Neuronal stem cell (in vitro differentiated cells): ENCODE measurements around the gene CDH12.

Experiments
- DNase-seq: peaks from one replicate; pipeline ENCODE4 v3.0.0-alpha.2; 2013; ENCODE audit warnings: low spot score
- H2AFZ ChIP-seq: one replicate; pipeline ENCODE4 v1.6.1; 2013; ENCODE audit warnings: mild to moderate bottlenecking, low read length, inconsistent platforms
- H2AK5ac ChIP-seq: 2 replicates; pipeline ENCODE4 v1.6.1; 2013; ENCODE audit warnings: low read depth, mild to moderate bottlenecking, inconsistent platforms, low read length, moderate library complexity, mixed read lengths
- H2BK120ac ChIP-seq: 2 replicates; pipeline ENCODE4 v1.6.1; 2013; ENCODE audit warnings: low read depth, mild to moderate bottlenecking, inconsistent platforms, low read length, moderate library complexity, mixed read lengths
- H2BK12ac ChIP-seq: one replicate; pipeline ENCODE4 v1.6.1; 2013; ENCODE audit warnings: low read length, inconsistent platforms
- H2BK15ac ChIP-seq: 2 replicates; pipeline ENCODE4 v1.6.1; 2013; ENCODE audit warnings: mild to moderate bottlenecking, low read length, inconsistent platforms, mixed read lengths
- H2BK5ac ChIP-seq: one replicate; pipeline ENCODE4 v1.6.1; 2013; ENCODE audit warnings: inconsistent platforms, mild to moderate bottlenecking, low read length, moderate library complexity
- H3K14ac ChIP-seq: one replicate; pipeline ENCODE4 v1.6.1; 2013; ENCODE audit warnings: low read length, inconsistent platforms
- H3K18ac ChIP-seq: 2 replicates; pipeline ENCODE4 v1.6.1; 2013; ENCODE audit warnings: low read length, inconsistent platforms
- H3K23ac ChIP-seq: 2 replicates; pipeline ENCODE4 v1.6.1; 2013; ENCODE audit warnings: low read depth, mild to moderate bottlenecking, mixed read lengths, low read length, inconsistent platforms; ENCODE audit not compliant: poor library complexity
- H3K27ac ChIP-seq: replicated peaks from 3 replicates; pipeline ENCODE4 v1.5.1; 2013; ENCODE audit warnings: low read length, inconsistent platforms
- H3K27me3 ChIP-seq, 3 experiments: 2 replicates each; pipeline ENCODE4 v1.6.1; 2013; ENCODE audit warnings: low read length in 3 of 3, mild to moderate bottlenecking in 2 of 3, inconsistent platforms in 1 of 3, low read depth in 1 of 3, mixed read lengths in 1 of 3, moderate library complexity in 1 of 3; ENCODE audit not compliant: control insufficient read depth in 3 of 3, insufficient read depth in 3 of 3
- H3K36me3 ChIP-seq, 2 donors: replicated peaks in 1 of 2; 2 replicates each; pipeline ENCODE4 v1.6.1; 2013; ENCODE audit warnings: low read length in 2 of 2; ENCODE audit not compliant: control insufficient read depth in 2 of 2, insufficient read depth in 2 of 2
- H3K4ac ChIP-seq: 2 replicates; pipeline ENCODE4 v1.6.1; 2013; ENCODE audit warnings: inconsistent platforms, mild to moderate bottlenecking, low read length, moderate library complexity
- H3K4me1 ChIP-seq, 2 donors: 1 replicate in 1 of 2; 2 replicates in 1 of 2; pipeline ENCODE4 v1.6.1; 2013; ENCODE audit warnings: low read length in 2 of 2, low read depth in 1 of 2; ENCODE audit not compliant: control insufficient read depth in 2 of 2, insufficient read depth in 1 of 2
- H3K4me2 ChIP-seq: one replicate; pipeline ENCODE4 v1.6.1; 2013; ENCODE audit warnings: mild to moderate bottlenecking, low read length, inconsistent platforms; ENCODE audit not compliant: insufficient read depth, poor library complexity, severe bottlenecking
- H3K4me3 ChIP-seq, 2 donors: 2 replicates each; pipeline ENCODE4 v1.5.1; 2013; ENCODE audit warnings: low read length in 2 of 2, mild to moderate bottlenecking in 2 of 2, inconsistent platforms in 1 of 2, moderate library complexity in 1 of 2
- H3K79me1 ChIP-seq: one replicate; pipeline ENCODE4 v1.6.1; 2013; ENCODE audit warnings: low read depth, mild to moderate bottlenecking, inconsistent platforms, low read length, moderate library complexity
- H3K9ac ChIP-seq: one replicate; pipeline ENCODE4 v1.6.1; 2013; ENCODE audit warnings: mild to moderate bottlenecking, low read depth, low read length, inconsistent platforms; ENCODE audit not compliant: poor library complexity
- H3K9me3 ChIP-seq, 2 donors: replicated peaks in 1 of 2; 2 replicates each; pipeline versions ENCODE3 to v1.6.1; 2013; ENCODE audit warnings: low read length in 2 of 2, mild to moderate bottlenecking in 2 of 2, inconsistent platforms in 1 of 2, low read depth in 1 of 2, mixed read lengths in 1 of 2, moderate library complexity in 1 of 2; ENCODE audit not compliant: control insufficient read depth in 2 of 2, insufficient read depth in 1 of 2
- H4K8ac ChIP-seq: one replicate; pipeline ENCODE4 v1.6.1; 2013; ENCODE audit warnings: low read depth, mild to moderate bottlenecking, inconsistent platforms, low read length, moderate library complexity
- H4K91ac ChIP-seq: one replicate; pipeline ENCODE4 v1.6.1; 2013; ENCODE audit warnings: low read length, low read depth, mild to moderate bottlenecking, inconsistent platforms; ENCODE audit not compliant: poor library complexity
- WGBS, 2 donors: extraction: QIAGEN DNeasy Blood & Tissue Kit; methylation state at CpG; one replicate each; pipeline ENCODE4 v1.1.7; 2013; ENCODE audit warnings: missing lambda C conversion rate in 2 of 2, mixed read lengths in 1 of 2; ENCODE audit not compliant: insufficient read length in 2 of 2, insufficient replicate concordance in 1 of 2; ENCODE audit errors: extremely low coverage in 2 of 2; 5-methylcytosine and 5-hydroxymethylcytosine counted together

CDH12 gene

GRCh38 chr5:21918451-21918850 lies 934.7 kb downstream of the CDH12 start:
- no peak overlapping the region for H3K18ac ChIP-seq
- H2BK12ac ChIP-seq = no peak overlapping the region
- no peak overlapping the region for H3K14ac ChIP-seq
- no peaks in the 10 kb centered on the region for H3K4me1 ChIP-seq
- no peaks in the 10 kb centered on the region for H3K79me1 ChIP-seq
- no peaks in the 10 kb centered on the region for H3K9me3 ChIP-seq
- H4K91ac ChIP-seq = no peak overlapping the region
- H2AFZ ChIP-seq = no peak overlapping the region
- H3K36me3 ChIP-seq = no peaks in the 10 kb centered on the region
- H2AK5ac ChIP-seq = no peak overlapping the region
- H3K23ac ChIP-seq = no peak overlapping the region
- no peak overlapping the region for H2BK15ac ChIP-seq
- H3K9ac ChIP-seq = no peak overlapping the region
- H4K8ac ChIP-seq = no peak overlapping the region
- H3K27me3 ChIP-seq = no peaks in the 10 kb centered on the region
- H2BK5ac ChIP-seq = no peak overlapping the region
- no CpG with 5 or more reads among the region's 2 CpGs for WGBS, 2 donors
- H2BK120ac ChIP-seq = no peak overlapping the region
- no peak overlapping the region for H3K27ac ChIP-seq
- no peak overlapping the region for H3K4me2 ChIP-seq
- H3K4me3 ChIP-seq = no peak overlapping the region
- H3K4ac ChIP-seq = no peak overlapping the region
- no peak for DNase-seq

GRCh38 chr5:21910731-21911130 lies 942.4 kb downstream of the CDH12 start:
- H3K4me3 ChIP-seq = no peak overlapping the region
- no peak overlapping the region for H4K91ac ChIP-seq
- no peak overlapping the region for H2BK12ac ChIP-seq
- no peaks in the 10 kb centered on the region for H3K9me3 ChIP-seq
- H3K4ac ChIP-seq = no peak overlapping the region
- no peaks in the 10 kb centered on the region for H3K27me3 ChIP-seq
- H2AK5ac ChIP-seq = no peak overlapping the region
- no peak overlapping the region for H3K23ac ChIP-seq
- H3K18ac ChIP-seq = no peak overlapping the region
- H3K4me1 ChIP-seq = no peaks in the 10 kb centered on the region
- H2BK15ac ChIP-seq = no peak overlapping the region
- H3K14ac ChIP-seq = no peak overlapping the region
- no peak overlapping the region for H2AFZ ChIP-seq
- no peak overlapping the region for H2BK120ac ChIP-seq
- H3K79me1 ChIP-seq = no peaks in the 10 kb centered on the region
- no peak for DNase-seq
- no peak overlapping the region for H2BK5ac ChIP-seq
- no peak overlapping the region for H3K4me2 ChIP-seq
- no peak overlapping the region for H4K8ac ChIP-seq
- no peak overlapping the region for H3K9ac ChIP-seq
- no peaks in the 10 kb centered on the region for H3K36me3 ChIP-seq
- no peak overlapping the region for H3K27ac ChIP-seq

- no peak overlapping the region for H2BK120ac ChIP-seq
- no peak overlapping the region for H3K4me2 ChIP-seq
- no peak overlapping the region for H3K23ac ChIP-seq
- no peak overlapping the region for H2BK15ac ChIP-seq
- no peaks in the 10 kb centered on the region for H3K79me1 ChIP-seq
- no peak overlapping the region for H2AK5ac ChIP-seq
- no peaks in the 10 kb centered on the region for H3K27me3 ChIP-seq
- no peaks in the 10 kb centered on the region for H3K4me1 ChIP-seq
- H2AFZ ChIP-seq = no peak overlapping the region
- no peak overlapping the region for H2BK5ac ChIP-seq
- no peak overlapping the region for H3K9ac ChIP-seq
- H3K18ac ChIP-seq = no peak overlapping the region
- no peak overlapping the region for H3K4me3 ChIP-seq
- DNase-seq = no peak
- H4K91ac ChIP-seq = no peak overlapping the region
- no CpG with 5 or more reads among the region's 3 CpGs for WGBS, 2 donors
- H3K4ac ChIP-seq = no peak overlapping the region
- no peak overlapping the region for H3K27ac ChIP-seq
- no peak overlapping the region for H3K14ac ChIP-seq
- no peak overlapping the region for H2BK12ac ChIP-seq
- no peaks in the 10 kb centered on the region for H3K9me3 ChIP-seq
- H4K8ac ChIP-seq = no peak overlapping the region
- no peaks in the 10 kb centered on the region for H3K36me3 ChIP-seq
These were observed 957.3 kb downstream of the CDH12 start for GRCh38 chr5:21895766-21896350.

GRCh38 chr5:21893161-21893560 lies 960.0 kb downstream of the CDH12 start:
- H2BK15ac ChIP-seq = no peak overlapping the region
- H3K36me3 ChIP-seq = no peaks in the 10 kb centered on the region
- H2BK120ac ChIP-seq = no peak overlapping the region
- no peak overlapping the region for H3K4me3 ChIP-seq
- no peak overlapping the region for H4K8ac ChIP-seq
- H3K4me1 ChIP-seq = no peaks in the 10 kb centered on the region
- no peak overlapping the region for H3K23ac ChIP-seq
- no peak overlapping the region for H2AK5ac ChIP-seq
- no peak overlapping the region for H2AFZ ChIP-seq
- DNase-seq = no peak
- no peak overlapping the region for H3K27ac ChIP-seq
- no peak overlapping the region for H3K4me2 ChIP-seq
- H2BK12ac ChIP-seq = no peak overlapping the region
- no peak overlapping the region for H3K9ac ChIP-seq
- H3K79me1 ChIP-seq = no peaks in the 10 kb centered on the region
- no peak overlapping the region for H3K14ac ChIP-seq
- H3K18ac ChIP-seq = no peak overlapping the region
- no peak overlapping the region for H4K91ac ChIP-seq
- H3K9me3 ChIP-seq = no peaks in the 10 kb centered on the region
- no peak overlapping the region for H3K4ac ChIP-seq
- H2BK5ac ChIP-seq = no peak overlapping the region
- WGBS, 2 donors = no CpG with 5 or more reads among the region's 2 CpGs
- H3K27me3 ChIP-seq = no peaks in the 10 kb centered on the region
